Caki2 (cell line): Measurements from ENCODE around the gene METTL22. TPM values are rescaled to one million over a fixed set of nuclear protein-coding genes. Genes with fewer than 3 reads are reported as not detected.
A peak's percentile ranks its signal among the peaks of the same experiment; 100 is the strongest.

Source experiments
- DNase-seq: peaks from one replicate; pipeline ENCODE4 v3.0.0-alpha.2; 2015; ENCODE audit warnings: low read depth
- in situ Hi-C: cut with HindIII; loops from 2 replicates; pipeline ENCODE4 v1.10.0; 2016; ENCODE audit warnings: low sequenced_read_pairs, low pct_unique_long_range_greater_than_20kb, mixed read lengths
- total RNA-seq: library from RNA; depleted of rRNA; stranded (reverse); fragments of >200 nt; shearing (Covaris generic); gene quantifications from 2 replicates; pipeline ENCODE4 v1.2.3, GENCODE V29; 2014; ENCODE audit warnings: low replicate concordance; rRNA removed

Gene METTL22, protein sequence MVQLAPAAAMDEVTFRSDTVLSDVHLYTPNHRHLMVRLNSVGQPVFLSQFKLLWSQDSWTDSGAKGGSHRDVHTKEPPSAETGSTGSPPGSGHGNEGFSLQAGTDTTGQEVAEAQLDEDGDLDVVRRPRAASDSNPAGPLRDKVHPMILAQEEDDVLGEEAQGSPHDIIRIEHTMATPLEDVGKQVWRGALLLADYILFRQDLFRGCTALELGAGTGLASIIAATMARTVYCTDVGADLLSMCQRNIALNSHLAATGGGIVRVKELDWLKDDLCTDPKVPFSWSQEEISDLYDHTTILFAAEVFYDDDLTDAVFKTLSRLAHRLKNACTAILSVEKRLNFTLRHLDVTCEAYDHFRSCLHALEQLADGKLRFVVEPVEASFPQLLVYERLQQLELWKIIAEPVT
- total RNA-seq = 30.7 and 44.9 TPM in 2 replicates

DNA sequence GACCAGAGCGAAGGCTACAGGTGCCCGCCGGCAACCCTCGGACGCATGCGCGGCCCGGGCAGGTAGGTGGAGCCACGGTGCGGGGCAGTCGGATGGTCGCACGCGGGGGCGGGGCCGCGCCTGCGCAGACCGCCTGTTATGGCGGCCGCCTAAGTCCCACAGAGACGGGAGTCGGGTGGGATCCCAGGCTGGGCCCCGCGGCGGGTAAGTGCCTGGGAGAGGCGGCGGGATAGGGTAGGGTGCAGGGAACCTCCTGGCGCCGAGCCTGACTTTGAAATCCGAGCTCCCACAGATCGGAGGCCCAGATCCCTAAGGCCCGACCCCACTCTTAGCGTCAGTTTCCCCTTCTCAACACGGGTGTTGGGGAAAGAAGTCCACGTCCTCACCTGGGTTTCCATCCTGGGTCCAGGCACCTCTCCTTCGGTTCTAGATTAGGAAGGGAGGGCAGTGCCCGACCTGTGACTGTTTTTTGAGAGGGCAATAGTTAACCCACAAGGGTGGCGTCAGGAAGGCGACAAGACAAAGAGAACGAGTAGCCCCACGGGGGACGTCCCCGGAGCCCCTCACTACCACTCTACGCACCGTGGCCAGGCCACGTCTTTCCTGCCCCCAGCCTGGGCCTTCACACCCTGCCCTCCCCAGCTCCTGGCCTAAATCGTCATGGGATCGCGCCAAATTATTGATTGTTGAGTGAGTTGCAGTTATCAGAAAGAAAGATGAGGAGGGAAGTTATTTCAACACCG is at the start of gene METTL22:
Gene METTL22, plus strand, starts transcription at position 127 of the 743 bp plus-strand sequence. CDS start 3,968 bp downstream, outside the sequence.
- DNase-seq = peak; percentile 75
- in situ Hi-C loops = no loop called here

DNA sequence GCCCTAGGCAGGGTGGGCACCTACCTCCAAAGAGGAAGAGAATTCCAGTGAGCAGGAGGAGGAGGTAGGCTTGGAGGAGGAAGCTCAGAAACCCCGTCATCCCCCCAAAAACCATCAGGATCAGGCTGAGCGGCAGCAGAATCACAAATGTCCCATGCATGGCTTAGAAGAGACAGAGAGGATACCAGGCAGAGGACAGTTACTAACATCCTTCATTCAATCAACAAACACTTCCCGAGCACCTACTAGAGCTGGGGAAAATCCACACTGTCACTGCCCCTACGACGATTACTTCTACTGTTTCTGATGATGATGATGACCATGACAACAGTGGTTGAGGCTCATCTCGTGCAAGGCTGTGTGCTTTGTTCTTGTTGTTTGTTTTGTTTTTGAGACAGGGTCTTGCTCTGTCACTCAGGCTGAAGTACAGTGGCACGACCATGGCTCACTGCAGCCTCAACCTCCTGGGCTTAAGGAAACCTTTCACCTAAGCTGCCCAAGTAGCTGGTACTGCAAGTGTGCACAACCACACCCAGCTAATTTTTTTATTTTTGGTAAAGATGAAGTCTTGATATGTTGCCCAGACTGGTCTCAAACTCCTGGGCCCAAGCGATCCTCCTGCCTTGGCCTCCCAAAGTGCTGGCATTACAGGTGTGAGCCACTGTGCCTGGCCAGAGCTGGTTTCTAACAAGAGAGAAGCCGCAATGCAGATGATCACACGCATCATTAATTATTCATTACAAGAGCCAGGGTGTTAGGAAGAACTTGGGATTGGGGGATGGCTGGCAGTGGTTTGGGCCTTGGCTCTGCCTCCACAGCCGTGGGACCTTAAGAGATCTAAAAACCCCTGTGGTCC is 49.2 kb upstream of the METTL22 start:
- in situ Hi-C loops = no loop called here

DNA sequence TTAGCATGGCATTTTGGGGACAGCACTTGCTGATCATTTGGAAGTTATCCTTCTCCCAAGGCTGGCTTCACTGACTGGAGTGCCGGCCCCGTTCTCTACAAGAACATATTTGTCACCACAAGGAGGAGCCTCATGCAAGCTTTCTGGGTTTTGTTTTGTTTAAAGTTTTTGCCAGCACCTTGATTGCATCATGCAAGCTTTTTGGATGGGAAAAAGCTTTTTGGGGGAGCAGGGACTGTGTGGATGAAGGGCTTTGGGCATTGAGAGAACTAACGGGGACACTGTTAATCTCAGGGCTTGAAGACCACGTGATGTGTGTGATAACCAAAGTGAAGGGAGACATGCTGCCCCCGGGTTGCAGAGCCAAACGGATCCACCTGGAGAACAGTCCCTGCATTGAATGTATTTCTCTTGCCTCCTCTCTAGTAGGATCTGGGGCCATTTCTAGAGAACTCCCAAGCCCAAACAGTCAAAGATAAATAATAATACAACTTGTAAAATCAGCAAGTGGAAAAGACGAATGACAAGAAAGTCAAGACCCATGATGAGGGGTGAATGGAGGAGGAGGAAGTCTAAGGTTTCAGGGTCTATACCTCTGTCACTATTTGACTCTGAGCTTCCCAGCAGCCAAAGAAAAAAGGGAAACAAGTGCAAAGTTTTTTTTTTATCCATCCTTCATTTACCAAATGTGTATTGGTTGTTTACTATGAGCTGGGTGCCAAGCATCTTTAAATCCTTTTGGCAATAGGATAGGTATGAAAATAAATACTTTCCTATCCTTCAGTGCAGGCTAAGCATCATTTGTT is 48.4 kb upstream of the METTL22 start:
- in situ Hi-C loops = no loop called here
- DNase-seq = peak; percentile 66

More for the DNA sequence above, 49.2 kb upstream of the METTL22 start:
- DNase-seq = no peak

DNA sequence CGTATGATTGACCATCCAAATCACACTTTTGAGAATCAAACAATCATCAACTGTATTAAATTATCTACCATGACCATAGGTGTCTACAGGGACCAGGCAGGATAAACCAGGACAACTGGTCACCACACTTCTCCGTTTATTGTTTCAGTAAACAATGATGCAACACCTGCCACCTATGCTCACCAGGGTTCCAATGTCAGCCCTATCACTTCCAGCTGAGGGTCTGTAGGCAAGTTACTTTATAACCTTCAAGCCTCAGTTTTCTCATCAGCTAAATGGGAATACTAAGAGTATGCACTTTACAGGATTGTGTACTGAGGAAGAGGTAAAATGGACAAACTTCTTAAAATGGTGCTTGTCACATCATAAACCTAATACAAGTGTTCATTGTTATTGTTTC is 46.1 kb upstream of the METTL22 start:
- in situ Hi-C loops = no loop called here
- peak; percentile 54 for DNase-seq

DNA sequence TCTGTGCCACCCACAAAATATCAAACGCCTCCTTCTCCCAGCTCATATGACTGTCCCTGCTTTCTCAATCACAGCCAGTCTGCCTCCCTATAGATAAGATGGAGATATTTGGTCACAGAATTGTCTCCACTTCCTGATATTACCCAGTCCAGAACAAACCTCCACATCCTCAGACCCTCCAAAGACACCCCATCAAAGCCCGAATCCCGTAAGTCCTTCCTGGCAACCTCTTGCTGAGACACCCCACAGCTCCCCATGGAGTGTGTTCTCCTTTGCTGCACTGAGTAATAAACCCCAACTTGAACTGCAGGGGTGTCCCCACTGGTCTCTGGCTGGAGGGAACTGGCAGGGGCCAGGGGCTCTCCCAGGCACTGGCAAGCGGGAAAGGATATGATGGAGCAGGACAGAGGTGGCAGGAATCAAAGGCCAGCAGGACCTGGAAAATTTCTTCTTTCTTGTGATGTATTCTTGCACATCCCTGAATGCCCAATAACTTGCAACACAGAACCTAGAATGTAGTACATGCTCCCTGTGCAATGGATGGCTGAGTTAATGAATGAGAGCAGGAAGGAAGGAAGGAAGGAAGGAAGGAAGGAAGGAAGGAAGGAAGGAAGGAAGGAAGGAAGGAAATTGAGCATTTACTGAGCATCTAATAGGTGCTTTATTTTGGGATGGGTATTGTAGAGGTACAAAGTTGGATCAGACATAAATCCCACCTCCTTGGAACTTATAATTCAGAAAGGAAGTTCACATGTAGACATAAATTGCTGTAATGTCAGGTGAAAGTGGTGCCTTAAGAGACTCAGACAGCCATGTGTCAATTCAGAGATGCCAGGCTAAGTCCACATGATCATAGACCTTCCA is 45.1 kb upstream of the METTL22 start:
- in situ Hi-C loops = no loop called here
- no peak for DNase-seq

DNA sequence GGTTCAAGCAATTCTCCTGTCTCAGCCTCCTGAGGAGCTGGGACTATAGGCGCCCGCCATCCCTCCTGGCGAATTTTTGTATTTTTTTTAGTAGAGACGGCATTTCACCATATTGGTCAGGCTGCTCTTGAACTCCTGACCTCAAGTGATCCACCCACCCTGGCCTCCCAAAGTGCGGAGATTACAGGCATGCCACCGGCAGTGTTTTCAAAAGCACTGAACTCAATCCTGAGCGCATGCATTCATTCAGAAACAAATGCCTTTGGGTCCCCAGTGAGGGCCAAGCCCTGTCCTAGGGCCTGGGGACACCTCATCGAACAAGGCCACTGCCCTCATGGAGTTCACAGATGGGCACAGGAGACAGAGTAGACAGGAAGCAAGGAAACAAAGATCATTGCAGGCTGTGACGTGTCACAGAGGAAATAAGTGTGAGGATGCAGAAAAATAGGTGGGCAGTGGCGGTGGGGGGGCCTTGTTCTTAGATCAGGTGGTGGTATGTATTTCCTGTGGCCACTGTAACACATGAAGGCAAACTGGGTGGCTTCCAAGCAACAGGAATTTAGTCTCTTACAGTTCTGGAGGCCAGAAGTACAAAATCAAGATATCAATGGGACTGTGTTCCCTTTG is 43.7 kb upstream of the METTL22 start:
- no peak for DNase-seq
- in situ Hi-C loops = no loop called here

DNA sequence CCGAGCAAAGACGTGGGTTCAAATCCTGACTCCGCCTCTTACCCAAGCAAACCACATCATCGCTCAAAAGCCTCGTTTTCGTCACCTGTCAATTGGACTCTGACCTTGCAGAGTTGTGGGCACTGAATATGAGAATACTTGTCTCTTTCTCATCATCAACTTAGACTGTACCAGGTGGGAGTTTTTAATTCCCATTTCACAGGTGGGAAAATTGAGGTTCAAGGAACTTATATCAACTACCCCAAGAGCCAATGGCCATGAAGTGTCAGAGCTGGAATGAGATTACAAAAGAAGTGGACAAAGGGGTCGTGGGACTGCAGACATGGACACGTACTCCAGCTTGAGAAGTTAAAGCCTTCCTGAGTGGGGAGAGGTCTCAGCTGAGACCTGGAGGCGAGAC is 41.9 kb upstream of the METTL22 start:
- in situ Hi-C loops = no loop called here
- DNase-seq = no peak

DNA sequence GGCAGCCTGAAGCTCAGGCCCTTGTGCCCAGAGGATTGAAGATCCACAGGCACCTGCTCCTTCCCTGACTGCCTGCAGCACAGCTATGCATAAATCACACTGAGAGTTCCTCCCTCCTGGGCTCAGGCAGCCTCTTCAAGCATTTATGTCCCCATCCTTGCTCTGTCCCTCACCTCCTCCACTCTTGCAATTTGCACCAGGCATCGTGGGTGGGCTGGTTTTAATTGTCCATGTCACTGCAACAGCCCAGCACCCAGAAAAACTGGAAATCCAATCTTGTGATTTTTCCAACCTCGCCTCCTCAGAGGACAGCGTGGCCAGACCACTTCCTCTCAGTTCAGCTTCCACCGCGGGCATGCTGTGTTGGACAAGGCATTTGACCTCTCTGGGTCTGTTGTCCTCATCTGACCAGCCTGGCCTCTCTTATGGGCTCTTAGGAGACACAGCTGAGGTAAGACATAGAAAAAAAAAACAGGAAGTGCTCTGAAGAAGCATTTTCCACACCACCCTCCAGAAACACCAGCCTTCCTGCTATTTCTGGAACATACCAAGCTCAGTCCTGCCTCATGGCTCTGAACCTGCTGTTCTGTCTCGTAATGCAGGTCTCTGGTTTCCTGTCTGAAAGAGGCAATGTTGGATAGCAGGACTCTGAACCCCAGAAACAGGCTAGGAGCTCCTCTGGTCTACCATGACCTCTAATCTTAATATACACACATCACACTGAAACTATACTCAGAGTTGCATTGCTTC is 39.5 kb upstream of the METTL22 start:
- DNase-seq = no peak

DNA sequence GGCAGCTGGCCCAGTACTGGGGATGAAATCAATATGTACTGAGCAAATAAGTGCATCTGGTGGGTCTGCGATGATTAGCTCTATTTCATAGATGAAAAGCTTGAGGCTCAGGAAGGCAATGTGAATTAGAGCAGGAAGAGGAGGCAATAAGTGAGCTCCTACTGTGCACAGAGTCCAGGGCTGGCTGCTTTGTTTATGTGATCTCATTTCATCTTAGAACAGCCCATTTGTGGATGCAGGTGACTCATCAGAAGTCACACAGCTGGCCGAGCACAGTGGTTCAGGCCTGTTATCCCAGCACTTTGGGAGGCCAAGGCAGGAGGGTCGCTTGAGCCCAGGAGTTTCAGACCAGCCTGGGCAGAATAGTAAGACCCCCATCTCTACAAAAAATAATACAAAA is 38.3 kb upstream of the METTL22 start:
- peak; percentile 63 for DNase-seq
- in situ Hi-C loops = no loop called here

More for the DNA sequence above, 39.5 kb upstream of the METTL22 start:
- in situ Hi-C loops = no loop called here

DNA sequence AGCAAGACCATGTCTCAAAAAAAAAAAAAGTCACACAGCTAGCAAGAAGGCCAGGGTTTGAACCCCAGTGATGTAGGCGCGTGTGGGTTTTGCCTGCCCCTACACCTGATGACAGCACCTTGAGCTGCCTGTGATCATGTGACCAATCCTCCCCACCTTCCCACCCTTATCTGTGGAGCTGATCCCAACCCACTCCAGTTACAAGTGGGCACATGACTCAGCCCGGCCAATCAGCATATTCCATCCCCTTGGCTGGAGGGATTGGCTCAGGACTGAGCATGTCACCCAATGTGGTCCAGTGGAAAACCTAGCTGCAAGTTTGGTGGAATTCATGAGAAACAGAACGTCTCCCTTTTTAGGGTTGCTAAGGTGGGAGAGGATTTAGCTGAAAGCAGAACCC is 37.8 kb upstream of the METTL22 start:
- peak; percentile 69 for DNase-seq
- in situ Hi-C loops = no loop called here

DNA sequence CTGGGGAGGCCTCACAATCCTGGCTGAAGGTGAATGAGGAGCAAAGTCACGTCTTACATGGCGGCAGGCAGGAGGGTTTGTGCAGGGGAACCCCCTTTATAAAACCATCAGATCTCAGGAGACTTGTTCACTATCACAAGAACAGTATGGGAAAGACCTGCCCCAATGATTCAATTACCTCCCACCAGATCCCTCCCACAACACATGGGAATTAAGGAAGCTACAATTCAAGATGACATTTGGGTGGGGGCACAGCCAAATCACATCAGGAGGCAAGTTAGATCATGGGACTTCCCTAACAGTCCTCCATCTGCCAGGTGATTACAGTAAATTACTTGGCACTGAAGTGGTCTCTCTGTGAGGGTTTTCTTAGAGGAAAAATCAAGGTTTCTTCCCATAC is 36.5 kb upstream of the METTL22 start:
- in situ Hi-C loops = no loop called here
- DNase-seq = no peak

DNA sequence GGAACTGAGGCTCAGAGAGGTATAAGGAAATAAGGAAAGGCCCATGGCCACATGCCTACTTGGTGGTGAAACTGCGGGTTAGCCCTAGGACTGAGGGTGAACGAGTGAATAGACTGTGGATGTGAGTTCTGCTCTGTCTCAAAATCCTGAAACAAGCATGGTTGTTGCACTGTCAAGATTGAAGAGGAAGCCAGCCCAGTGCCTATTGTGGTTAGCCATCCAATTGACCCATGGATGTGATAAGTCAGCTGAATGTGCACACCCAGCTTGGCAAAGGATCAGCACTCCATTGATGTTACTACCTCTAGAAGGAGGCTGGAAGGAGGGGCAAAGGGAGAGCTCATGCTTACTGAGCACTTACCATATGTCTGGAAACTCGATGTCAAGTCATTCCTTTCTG is 35.6 kb upstream of the METTL22 start:
- in situ Hi-C loops = no loop called here
- no peak for DNase-seq

DNA sequence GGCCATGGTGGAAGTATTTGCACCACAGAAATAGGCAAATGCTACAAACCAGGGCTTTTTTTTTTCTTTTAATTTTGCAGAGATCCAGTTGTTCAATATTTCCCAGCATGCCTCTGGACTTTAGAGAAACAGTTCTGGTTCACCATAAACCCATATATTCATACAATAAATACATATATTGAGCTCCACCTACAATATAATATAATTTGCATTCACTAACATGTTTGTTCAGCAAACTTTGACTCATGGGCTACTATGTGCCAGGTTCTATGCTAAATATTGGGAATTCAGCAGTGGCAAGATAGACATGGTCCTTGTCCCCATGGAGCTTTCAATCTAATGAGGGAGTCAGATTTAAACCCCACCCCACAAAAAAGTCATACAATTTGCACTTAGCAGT is 34.4 kb upstream of the METTL22 start:
- no peak for DNase-seq
- in situ Hi-C loops = no loop called here

DNA sequence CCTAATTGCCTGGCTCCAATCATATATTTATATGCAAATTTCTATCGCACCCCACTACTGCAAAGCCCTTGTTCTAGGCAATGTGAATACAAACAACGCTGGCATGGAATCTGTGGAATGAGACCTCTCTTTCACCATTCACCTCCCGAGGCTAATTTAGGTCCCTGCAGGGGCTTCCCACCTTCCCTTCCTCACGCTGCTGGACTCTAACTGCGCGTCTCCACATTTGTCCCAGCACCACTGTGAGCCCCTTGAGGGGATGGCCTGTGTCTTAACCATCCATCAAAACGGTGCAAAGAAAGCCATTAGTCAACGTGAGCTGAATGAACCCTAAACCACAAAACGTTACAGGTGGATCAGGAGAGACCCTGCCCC is 32.8 kb upstream of the METTL22 start:
- in situ Hi-C loops = no loop called here
- DNase-seq = no peak

DNA sequence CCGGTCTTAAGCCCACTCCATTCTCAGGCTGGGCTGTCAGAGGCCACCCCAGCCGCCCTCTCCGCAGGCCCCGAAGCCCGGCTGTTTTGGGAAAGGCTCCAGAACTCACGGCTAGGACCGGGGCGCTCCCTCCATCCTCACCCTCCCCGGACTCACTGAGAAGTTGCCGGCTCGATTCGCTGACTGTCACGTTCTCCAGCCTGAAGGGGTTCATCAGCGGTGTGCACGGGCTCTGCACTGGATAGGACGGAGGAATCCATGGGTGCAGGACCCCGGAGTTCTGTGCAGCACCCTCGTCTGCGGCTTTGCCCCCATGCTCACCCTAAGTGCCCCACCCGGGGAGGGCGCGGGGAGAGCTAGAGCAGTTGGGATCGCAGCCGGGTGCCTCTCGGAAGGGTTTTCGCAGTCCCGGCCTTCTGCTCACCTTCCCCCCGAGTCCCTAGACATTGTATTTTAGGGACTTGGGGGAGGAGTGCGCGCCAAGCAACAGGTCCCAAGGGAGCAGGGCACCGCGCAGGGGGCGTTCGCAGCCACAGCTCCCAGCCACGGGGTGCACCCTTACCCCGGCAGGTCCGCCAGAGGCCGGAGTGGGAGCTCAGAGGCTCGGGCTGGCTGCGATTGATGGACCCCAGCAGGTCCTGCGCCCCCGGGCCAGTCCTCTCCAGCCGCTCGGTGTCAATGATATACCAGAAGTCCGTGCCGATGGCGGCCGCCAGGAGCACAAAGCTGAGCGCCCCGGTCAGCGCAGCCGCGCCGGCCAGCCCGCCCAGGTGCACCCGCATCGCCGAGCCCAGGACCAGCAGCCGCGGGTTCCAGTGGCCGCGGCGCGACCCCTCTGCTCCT is 32.2 kb upstream of the METTL22 start:
- no peak for DNase-seq
- in situ Hi-C loops = no loop called here
